HepG2 (cell line): Measurements from ENCODE around the gene ARL17A.
"Not testable (repeated sequence)": the region's sequence is repeated elsewhere in the genome, so short reads cannot be mapped to it uniquely, and the experiment has no call there.

Experiments used
- ATF3 ChIP-seq: sonication (generic); formaldehyde crosslinking; IDR thresholded peaks from 2 replicates; pipeline ENCODE4 v1.4.0; 2020; ENCODE audit warnings: missing genetic modification reagents
- CTCF ChIP-seq: sonication (generic); formaldehyde crosslinking; IDR thresholded peaks from 2 replicates; pipeline ENCODE4 v1.5.0; 2020; ENCODE audit warnings: mild to moderate bottlenecking, missing genetic modification reagents, moderate library complexity
- E2F5 ChIP-seq: sonication (generic); formaldehyde crosslinking; conservative IDR thresholded peaks from 2 replicates; pipeline ENCODE4 v1.4.0; 2020; ENCODE audit warnings: missing genetic modification reagents
- EP300 ChIP-seq, 3 experiments: sonication (generic) in 1 of 3; formaldehyde crosslinking in 1 of 3; IDR thresholded peaks; 2 replicates each; pipeline versions ENCODE4 v1.5.1 to v1.6.1; 2011 to 2020; ENCODE audit warnings: low read depth in 2 of 3, low read length in 2 of 3, borderline replicate concordance in 1 of 3, improper control_type of control experiment in 1 of 3, mild to moderate bottlenecking in 1 of 3, missing genetic modification reagents in 1 of 3, moderate library complexity in 1 of 3
- NR2F6 ChIP-seq, 2 experiments: IDR thresholded peaks; 2 replicates each; pipeline ENCODE4 v1.6.1; 2016; ENCODE audit warnings: antibody characterized with exemption in 1 of 2, mild to moderate bottlenecking in 1 of 2
- POLR2G ChIP-seq: fragments of 200-400 bp; formaldehyde crosslinking; IDR thresholded peaks from 2 replicates; pipeline ENCODE4 v1.6.1; 2018; ENCODE audit warnings: mild to moderate bottlenecking, low read depth, low read length, moderate library complexity
- ZFP36 ChIP-seq: fragments of 150-350 bp; IDR thresholded peaks from 2 replicates; pipeline ENCODE4 v1.6.1; 2018; ENCODE audit warnings: borderline replicate concordance, low read length, low read depth; ENCODE audit not compliant: partially characterized antibody
- TF ChIP-seq, protein P1 (sequence below): sonication (generic); formaldehyde crosslinking; IDR thresholded peaks from 2 replicates; pipeline ENCODE4 v1.4.0; 2020; ENCODE audit warnings: missing genetic modification reagents

GRCh38 chr17:46475583-46475982, 103.9 kb downstream of the ARL17A start:
- TF ChIP-seq CTCF (CRISPR knock-in tag); ATF3 (CRISPR knock-in tag); EP300 (IDR thresholded peaks at IDR 0.05; ENCODE audit: low read depth in 2 of 2, low read length in 2 of 2); EP300 (CRISPR knock-in tag; IDR thresholded peaks at IDR 0.05; ENCODE audit: borderline replicate concordance); POLR2G; E2F5 (CRISPR knock-in tag); ZFP36; NR2F6 (IDR thresholded peaks at IDR 0.05); NR2F6 (CRISPR knock-in tag; IDR thresholded peaks at IDR 0.05): not testable (repeated sequence)
- TF ChIP-seq, protein P1, sequence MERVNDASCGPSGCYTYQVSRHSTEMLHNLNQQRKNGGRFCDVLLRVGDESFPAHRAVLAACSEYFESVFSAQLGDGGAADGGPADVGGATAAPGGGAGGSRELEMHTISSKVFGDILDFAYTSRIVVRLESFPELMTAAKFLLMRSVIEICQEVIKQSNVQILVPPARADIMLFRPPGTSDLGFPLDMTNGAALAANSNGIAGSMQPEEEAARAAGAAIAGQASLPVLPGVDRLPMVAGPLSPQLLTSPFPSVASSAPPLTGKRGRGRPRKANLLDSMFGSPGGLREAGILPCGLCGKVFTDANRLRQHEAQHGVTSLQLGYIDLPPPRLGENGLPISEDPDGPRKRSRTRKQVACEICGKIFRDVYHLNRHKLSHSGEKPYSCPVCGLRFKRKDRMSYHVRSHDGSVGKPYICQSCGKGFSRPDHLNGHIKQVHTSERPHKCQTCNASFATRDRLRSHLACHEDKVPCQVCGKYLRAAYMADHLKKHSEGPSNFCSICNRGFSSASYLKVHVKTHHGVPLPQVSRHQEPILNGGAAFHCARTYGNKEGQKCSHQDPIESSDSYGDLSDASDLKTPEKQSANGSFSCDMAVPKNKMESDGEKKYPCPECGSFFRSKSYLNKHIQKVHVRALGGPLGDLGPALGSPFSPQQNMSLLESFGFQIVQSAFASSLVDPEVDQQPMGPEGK = not testable (repeated sequence)
